Type B pancreatic cell (in vitro differentiated cells): Measurements from ENCODE around the gene TPK1. TPM values are rescaled to one million over a fixed set of nuclear protein-coding genes. Genes with fewer than 3 reads are reported as not detected.
"Not testable (repeated sequence)": the region's sequence is repeated elsewhere in the genome, so short reads cannot be mapped to it uniquely, and the experiment has no call there.

Experiments
- DNase-seq: peaks from one replicate; pipeline ENCODE4 v3.0.0; 2021; ENCODE audit warnings: mixed read lengths; ENCODE audit not compliant: unreplicated experiment; ENCODE audit errors: extremely low spot score
- H3K27ac Mint-ChIP-seq: 2 replicates; pipeline ENCODE4 v1.8.0; 2021; ENCODE audit warnings: mild to moderate bottlenecking, mixed read lengths
- H3K27me3 Mint-ChIP-seq: 2 replicates; pipeline ENCODE4 v1.8.0; 2021; ENCODE audit warnings: mixed read lengths
- H3K36me3 Mint-ChIP-seq: 2 replicates; pipeline ENCODE4 v1.8.0; 2021; ENCODE audit warnings: mixed read lengths
- H3K4me1 Mint-ChIP-seq: one replicate; pipeline ENCODE4 v1.8.0; 2021; ENCODE audit warnings: mixed read lengths; ENCODE audit not compliant: unreplicated experiment
- H3K4me3 Mint-ChIP-seq: 2 replicates; pipeline ENCODE4 v1.8.0; 2021; ENCODE audit warnings: mild to moderate bottlenecking, mixed read lengths
- H3K9me3 Mint-ChIP-seq: 2 replicates; pipeline ENCODE4 v1.8.0; 2021; ENCODE audit warnings: mixed read lengths
- CTCF ChIP-seq: fragments of 200-600 bp; sonication (generic); conservative IDR thresholded peaks from 2 replicates; pipeline ENCODE4 v1.5.0; 2021; ENCODE audit warnings: antibody characterized with exemption, mild to moderate bottlenecking
- total RNA-seq: library from RNA; stranded (reverse); gene quantifications from 2 replicates; pipeline ENCODE4 v1.2.1, GENCODE V29; 2021; ENCODE audit warnings: low replicate concordance

The TPK1 gene
- total RNA-seq, 1 donor from 2014 or later = 3.2 TPM

GRCh38 chr7:144731661-144732351 lies 104.0 kb downstream of the TPK1 start:
- Mint-ChIP-seq H3K27me3 (peaks cover 3% of the 10 kb centered on the region), H3K36me3 (no peaks in the 10 kb centered on the region), H3K4me1 (no peaks in the 10 kb centered on the region), H3K4me3 (no peak overlapping the region), H3K9me3 (no peaks in the 10 kb centered on the region), H3K27ac (no peak overlapping the region)
- no peak for DNase-seq
- no peak for TF ChIP-seq CTCF

- TF ChIP-seq CTCF = no peak
- Mint-ChIP-seq H3K4me3 (no peak overlapping the region), H3K36me3 (no peaks in the 10 kb centered on the region), H3K27me3 (no peaks in the 10 kb centered on the region), H3K9me3 (no peaks in the 10 kb centered on the region), H3K4me1 (no peaks in the 10 kb centered on the region), H3K27ac (no peak overlapping the region)
- DNase-seq = no peak
These were observed 105.6 kb downstream of the TPK1 start for GRCh38 chr7:144730224-144730623.

- Mint-ChIP-seq H3K36me3 (no peaks in the 10 kb centered on the region), H3K27ac (no peak overlapping the region), H3K27me3 (no peaks in the 10 kb centered on the region), H3K9me3 (no peaks in the 10 kb centered on the region), H3K4me1 (no peaks in the 10 kb centered on the region), H3K4me3 (no peak overlapping the region)
- no peak for DNase-seq
- no peak for TF ChIP-seq CTCF
These were observed 106.6 kb downstream of the TPK1 start for GRCh38 chr7:144729226-144729625.

GRCh38 chr7:144728551-144728950 lies 107.3 kb downstream of the TPK1 start:
- no peak for TF ChIP-seq CTCF
- no peaks in the 10 kb centered on the region for H3K36me3 Mint-ChIP-seq
- H3K27ac Mint-ChIP-seq = no peak overlapping the region
- H3K4me1 Mint-ChIP-seq = no peaks in the 10 kb centered on the region
- H3K27me3 Mint-ChIP-seq = no peaks in the 10 kb centered on the region
- H3K9me3 Mint-ChIP-seq = no peaks in the 10 kb centered on the region
- no peak for DNase-seq
- no peak overlapping the region for H3K4me3 Mint-ChIP-seq

GRCh38 chr7:144726840-144727239 lies 109.0 kb downstream of the TPK1 start:
- H3K27ac Mint-ChIP-seq, H3K27me3 Mint-ChIP-seq, H3K4me3 Mint-ChIP-seq: not testable (repeated sequence)

More at GRCh38 chr7:144726840-144727239, 109.0 kb downstream of the TPK1 start:
- H3K36me3 Mint-ChIP-seq, H3K9me3 Mint-ChIP-seq, DNase-seq, H3K4me1 Mint-ChIP-seq: not testable (repeated sequence)
- TF ChIP-seq CTCF = peak; percentile 37
